Right cardiac atrium (tissue), 5 donors: ENCODE results near the gene HNRNPU. TPM values are rescaled to one million over a fixed set of nuclear protein-coding genes. Genes with fewer than 3 reads are reported as not detected.

Experiments used
- ATAC-seq, 2 donors: fragments of 200-7000 bp; cut with Tn5 transposase; one replicate each; pipeline versions ENCODE4 v1.8.0 to v1.9.1; 2020; ENCODE audit warnings: moderate library complexity in 2 of 2, mild to moderate bottlenecking in 1 of 2
- DNase-seq, 3 donors: peaks; one replicate each; pipeline ENCODE4 v3.0.0-alpha.2; 2020
- H3K27ac ChIP-seq: one replicate; pipeline ENCODE4 v1.5.1; 2013; ENCODE audit warnings: mild to moderate bottlenecking, low read length, control low read depth, moderate library complexity
- H3K27me3 ChIP-seq: one replicate; pipeline ENCODE4 v1.6.1; 2013; ENCODE audit not compliant: control insufficient read depth, insufficient read depth
- H3K4me1 ChIP-seq: one replicate; pipeline ENCODE4 v1.6.1; 2013; ENCODE audit warnings: low read length; ENCODE audit not compliant: control insufficient read depth, insufficient read depth
- H3K4me3 ChIP-seq: one replicate; pipeline ENCODE4 v1.5.1; 2013; ENCODE audit warnings: low read length, control low read depth
- H3K9me3 ChIP-seq: one replicate; pipeline ENCODE4 v1.6.1; 2013; ENCODE audit warnings: low read length; ENCODE audit not compliant: control insufficient read depth
- WGBS: extraction: QIAGEN DNeasy Blood & Tissue Kit; methylation state at CpG from one replicate; pipeline ENCODE4 v1.1.7; 2013; 5-methylcytosine and 5-hydroxymethylcytosine counted together
- intact Hi-C, 4 donors: fragments of 100-400 bp; cut with DNase I; formaldehyde crosslinking; loops; one replicate each; pipeline versions ENCODE4 v1.11.0 to v1.14.0; 2022 to 2023
- polyA plus RNA-seq: library from polyadenylated mRNA; stranded (reverse); fragments of 200-250 nt; gene quantifications from one replicate; pipeline ENCODE4 v1.2.3, GENCODE V29; 2013
- total RNA-seq, 4 donors: library from RNA; stranded (reverse); fragmentation: NEBNext Ultra II Directional; extraction: Animal tissue kit (Norgen Biotek cat#: 25700); gene quantifications; one replicate each; pipeline ENCODE4 v1.2.1, GENCODE V29; 2021
- donor health status: healthy with polysubstance abuse.
- donor health status: DM: no; HTN: yes; CAD: no.
- donor health status: DM: no; HTN: no; CAD: no.
- donor health status: DM: no; HTN: yes; CAD: no; lungs with severe emphysema.
- donor health status: DM: yes; HTN: yes; CAD: no.

The HNRNPU gene
- total and polyA plus RNA-seq, 5 donors: 112 to 194 (median 183) TPM

GRCh38 chr1:244826712-244827111 is 37.6 kb downstream of the HNRNPU start:
- H3K9me3 ChIP-seq: no peaks in the 10 kb centered on the region
- no peak for DNase-seq
- 93% methylated on average over 4 of the region's 4 CpGs for WGBS
- no peak for ATAC-seq
- no peak overlapping the region for H3K4me3 ChIP-seq
- intact Hi-C loops: no loop called here
- no peak overlapping the region for H3K27ac ChIP-seq
- H3K27me3 ChIP-seq: no peaks in the 10 kb centered on the region
- H3K4me1 ChIP-seq: no peaks in the 10 kb centered on the region

DNA sequence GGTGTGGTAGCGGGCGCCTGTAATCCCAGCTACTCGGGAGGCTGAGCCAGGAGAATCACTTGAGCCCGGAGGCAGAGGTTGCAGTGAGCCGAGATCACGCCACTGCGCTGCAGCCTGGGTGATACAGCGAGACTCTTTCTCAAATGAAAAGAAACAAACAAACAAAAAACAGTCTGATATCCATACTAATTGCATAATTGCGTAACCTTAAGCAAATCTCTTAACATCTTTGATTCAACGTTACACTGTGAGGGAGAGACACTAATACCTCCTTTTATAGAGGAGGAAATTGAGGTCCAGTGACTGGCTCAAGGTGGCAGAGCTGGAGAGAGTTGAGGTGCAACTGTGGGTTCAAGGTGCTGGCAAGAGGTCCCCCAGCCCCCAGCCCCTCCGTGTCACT is 41.5 kb downstream of the HNRNPU start:
- Histone ChIP-seq H3K4me3 (no peak overlapping the region), H3K9me3 (no peaks in the 10 kb centered on the region), H3K27ac (no peak overlapping the region), H3K4me1 (no peaks in the 10 kb centered on the region), H3K27me3 (no peaks in the 10 kb centered on the region)
- DNase-seq: no peak
- intact Hi-C loops: no loop called here
- ATAC-seq: no peak
- WGBS: 94% methylated on average over 11 of the region's 11 CpGs

- ATAC-seq: no peak
- 51% methylated on average over 3 of the region's 3 CpGs for WGBS
- no peaks in the 10 kb centered on the region for H3K27me3 ChIP-seq
- no peaks in the 10 kb centered on the region for H3K4me1 ChIP-seq
- no peak overlapping the region for H3K4me3 ChIP-seq
- DNase-seq: no peak
- no peak overlapping the region for H3K27ac ChIP-seq
- no peaks in the 10 kb centered on the region for H3K9me3 ChIP-seq
- intact Hi-C loops: no loop called here
These were observed 43.2 kb downstream of the HNRNPU start for GRCh38 chr1:244821134-244821533.

DNA sequence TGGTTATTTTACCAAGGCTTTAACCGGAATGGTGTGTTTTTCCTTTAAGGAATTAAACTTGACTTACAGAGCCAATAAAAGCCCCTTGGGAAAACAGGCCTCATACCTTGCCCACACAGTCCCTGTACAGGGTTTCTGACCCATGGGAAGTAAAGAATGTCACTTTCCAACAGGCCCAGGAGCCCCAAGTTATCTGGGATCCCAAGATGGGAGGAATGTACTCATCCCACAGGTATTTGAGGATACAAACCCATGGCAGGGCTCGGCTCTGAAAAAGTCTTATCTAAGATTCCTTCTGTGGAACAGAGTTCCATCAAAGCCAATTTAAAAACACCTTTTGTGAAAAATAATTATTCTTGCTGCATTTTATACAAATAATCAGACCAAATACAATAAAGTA is 44.2 kb downstream of the HNRNPU start:
- H3K27me3 ChIP-seq: no peaks in the 10 kb centered on the region
- H3K9me3 ChIP-seq: no peaks in the 10 kb centered on the region
- no peaks in the 10 kb centered on the region for H3K4me1 ChIP-seq
- DNase-seq (no peak), ATAC-seq (no peak)
- intact Hi-C loops: no loop called here
- no peak overlapping the region for H3K4me3 ChIP-seq
- WGBS: 75% methylated on average over 2 of the region's 2 CpGs
- no peak overlapping the region for H3K27ac ChIP-seq

DNA sequence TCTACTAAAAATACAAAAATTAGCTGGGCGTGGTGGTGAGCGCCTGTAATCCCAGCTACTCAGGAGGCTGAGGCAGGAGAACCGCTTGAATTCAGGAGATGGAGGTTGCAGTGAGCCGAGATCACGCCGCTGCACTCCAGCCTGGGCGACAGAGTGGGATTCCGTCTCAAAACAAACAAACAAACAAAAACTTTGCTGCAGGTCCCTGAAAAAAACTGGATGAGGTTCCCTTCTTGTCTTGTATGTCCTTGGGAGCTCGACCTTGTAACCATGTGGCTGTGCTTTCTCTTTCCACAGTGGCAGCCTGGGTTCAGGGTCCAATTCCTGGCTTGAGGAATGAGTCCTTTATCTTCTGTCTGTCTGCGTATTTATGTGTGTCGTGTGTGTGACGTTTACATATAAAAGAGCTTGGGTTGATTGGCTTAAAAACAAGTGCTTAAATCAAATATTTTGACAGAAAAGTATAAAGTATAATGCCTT is 46.9 kb downstream of the HNRNPU start:
- H3K9me3 ChIP-seq: no peaks in the 10 kb centered on the region

GRCh38 chr1:244815600-244816099 is 48.7 kb downstream of the HNRNPU start:
- Histone ChIP-seq H3K27ac (no peak overlapping the region), H3K9me3 (no peaks in the 10 kb centered on the region), H3K27me3 (no peaks in the 10 kb centered on the region), H3K4me3 (no peak overlapping the region), H3K4me1 (no peaks in the 10 kb centered on the region)
- WGBS: 41% methylated on average over 15 of the region's 15 CpGs
- no peak for ATAC-seq
- no peak for DNase-seq
- intact Hi-C loops: no loop called here

More for the DNA sequence above, 46.9 kb downstream of the HNRNPU start:
- no peaks in the 10 kb centered on the region for H3K27me3 ChIP-seq
- ATAC-seq (no peak), DNase-seq (no peak)
- intact Hi-C loops: no loop called here
- H3K4me3 ChIP-seq: no peak overlapping the region
- no peak overlapping the region for H3K27ac ChIP-seq
- no peaks in the 10 kb centered on the region for H3K4me1 ChIP-seq
- 85% methylated on average over 12 of the region's 12 CpGs for WGBS

DNA sequence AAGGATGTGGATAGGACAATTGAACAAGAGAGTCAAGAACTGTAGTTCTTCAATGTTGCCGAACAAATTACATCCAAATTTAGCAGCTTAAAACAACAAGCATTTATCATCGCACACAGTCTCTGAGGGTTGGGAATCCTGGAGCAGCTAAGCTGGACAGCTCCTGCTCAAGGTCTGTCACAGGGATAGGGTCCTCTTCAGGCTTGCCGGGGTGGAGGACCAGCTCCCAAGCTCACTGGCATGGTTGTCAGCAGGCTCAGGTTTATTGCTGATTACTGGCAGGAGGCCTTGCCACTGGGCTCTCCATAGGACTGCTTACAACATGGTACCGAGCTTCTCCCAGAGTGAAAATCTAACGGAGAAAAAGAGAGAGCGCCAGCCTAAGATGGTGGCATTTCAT is 51.0 kb downstream of the HNRNPU start:
- no peaks in the 10 kb centered on the region for H3K9me3 ChIP-seq
- intact Hi-C loops: no loop called here
- H3K4me1 ChIP-seq: no peaks in the 10 kb centered on the region
- H3K27ac ChIP-seq: no peak overlapping the region
- H3K4me3 ChIP-seq: no peak overlapping the region
- ATAC-seq: no peak
- WGBS: 76% methylated on average over 6 of the region's 6 CpGs
- H3K27me3 ChIP-seq: no peaks in the 10 kb centered on the region
- no peak for DNase-seq

DNA sequence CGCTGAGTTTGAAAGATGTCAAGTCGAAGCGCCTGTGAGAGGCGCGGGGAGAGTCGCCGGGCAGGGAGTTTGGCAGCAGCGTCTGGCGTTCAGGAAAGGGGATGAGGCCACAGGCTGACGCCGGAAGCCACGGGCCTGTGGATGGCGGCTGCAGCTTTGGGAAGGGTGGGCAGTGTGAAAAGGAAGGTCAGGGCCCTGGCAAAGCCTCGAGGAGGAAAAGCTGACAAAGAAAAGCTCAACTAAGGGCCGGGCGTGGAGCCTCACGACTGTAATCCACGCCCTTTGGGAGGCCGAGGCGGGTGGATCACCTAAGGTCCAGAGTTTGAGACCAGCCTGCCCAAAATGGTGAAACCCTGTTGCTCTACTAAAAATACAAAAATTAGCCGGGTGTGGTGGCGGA is 54.1 kb downstream of the HNRNPU start:
- intact Hi-C loops: no loop called here
- DNase-seq: no peak
- no peaks in the 10 kb centered on the region for H3K27me3 ChIP-seq
- no peak overlapping the region for H3K4me3 ChIP-seq
- no peak for ATAC-seq
- H3K9me3 ChIP-seq: no peaks in the 10 kb centered on the region
- H3K4me1 ChIP-seq: no peaks in the 10 kb centered on the region
- 85% methylated on average over 22 of the region's 22 CpGs for WGBS
- no peak overlapping the region for H3K27ac ChIP-seq

GRCh38 chr1:244807138-244807537 is 57.2 kb downstream of the HNRNPU start:
- Histone ChIP-seq H3K9me3 (no peaks in the 10 kb centered on the region), H3K27ac (no peak overlapping the region), H3K4me1 (no peaks in the 10 kb centered on the region), H3K4me3 (no peak overlapping the region), H3K27me3 (no peaks in the 10 kb centered on the region)
- DNase-seq (no peak), ATAC-seq (no peak)
- intact Hi-C loops: no loop called here

DNA sequence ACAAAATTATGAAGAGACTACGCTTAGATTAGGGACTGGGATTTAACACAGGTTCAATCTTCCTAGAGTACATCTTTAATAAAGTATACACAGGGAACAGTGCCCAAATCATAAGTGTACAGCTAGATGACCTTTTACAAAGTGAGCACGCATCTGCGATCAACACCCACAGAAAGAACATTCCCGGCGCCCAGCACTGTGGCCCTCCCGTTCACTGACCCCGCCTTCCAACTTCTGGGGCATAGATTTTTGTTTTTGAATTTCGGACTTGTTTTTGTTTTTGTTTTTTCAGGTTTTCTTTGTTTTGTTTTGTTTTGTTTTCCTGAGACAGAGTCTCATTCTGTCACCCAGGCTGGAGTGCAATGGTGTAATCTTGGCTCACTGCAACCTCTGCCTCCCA is 59.5 kb downstream of the HNRNPU start:
- no peak for ATAC-seq
- WGBS: 91% methylated on average over 8 of the region's 8 CpGs
- intact Hi-C loops: loop anchor here in 2 of 4 donors (5.0 kb wide), 1 partner anchor 237 kb away; no protein-coding TSS in a partner anchor
- no peak for DNase-seq
- no peak overlapping the region for H3K27ac ChIP-seq
- no peaks in the 10 kb centered on the region for H3K9me3 ChIP-seq
- no peaks in the 10 kb centered on the region for H3K27me3 ChIP-seq
- no peaks in the 10 kb centered on the region for H3K4me1 ChIP-seq
- H3K4me3 ChIP-seq: no peak overlapping the region

DNA sequence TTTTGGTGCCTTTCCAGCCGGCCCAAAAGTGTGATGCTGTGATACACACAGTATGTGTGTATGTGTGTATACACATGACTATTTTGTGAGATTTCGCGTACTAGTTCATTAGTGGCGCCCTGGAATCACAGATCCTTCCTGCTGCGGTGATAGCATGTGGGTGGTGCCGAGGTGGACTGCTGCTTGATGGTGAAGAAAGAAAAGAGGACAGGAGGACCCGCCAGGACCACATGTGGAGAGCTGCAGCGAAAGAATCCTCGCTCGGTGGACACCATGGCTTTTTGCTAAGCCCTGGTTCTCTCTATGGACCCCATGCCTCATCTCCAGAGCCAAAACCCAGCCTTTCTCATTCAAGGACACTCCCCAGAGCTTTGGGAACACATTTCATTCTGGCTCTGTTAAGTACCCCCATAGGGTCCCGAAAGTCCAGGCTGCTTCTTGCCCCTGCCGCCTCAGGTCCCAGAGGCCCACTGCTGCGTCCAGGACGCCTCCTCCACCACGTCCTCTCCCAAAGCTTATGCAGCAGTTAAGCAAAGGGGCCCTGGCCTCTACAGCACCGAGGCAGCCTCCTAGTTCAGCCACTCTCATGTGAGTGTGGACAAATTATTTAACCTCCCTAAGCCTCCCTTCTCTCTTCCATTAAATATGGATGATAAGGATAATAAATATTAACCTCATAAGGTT is 61.6 kb downstream of the HNRNPU start:
- WGBS: 77% methylated on average over 16 of the region's 16 CpGs
- H3K9me3 ChIP-seq: no peaks in the 10 kb centered on the region
- ATAC-seq (no peak), DNase-seq (no peak)
- H3K4me1 ChIP-seq: no peaks in the 10 kb centered on the region
- H3K27me3 ChIP-seq: no peaks in the 10 kb centered on the region
- intact Hi-C loops: loop anchor here in 2 of 4 donors (5.0 kb wide), 1 partner anchor 240 kb away; no protein-coding TSS in a partner anchor
- H3K27ac ChIP-seq: no peak overlapping the region
- H3K4me3 ChIP-seq: no peak overlapping the region
